ENCODE measurements around the gene NR5A2. TPM values are rescaled to one million over a fixed set of nuclear protein-coding genes. Genes with fewer than 3 reads are reported as not detected.

NR5A2 gene
- total and polyA plus RNA-seq, 10 of the 15 experiments (the other 5 are each of a cell fraction or from before 2014, with no cell fraction given): 0.02 to 0.60 (median 0.15) TPM; not detected in 1

DNA sequence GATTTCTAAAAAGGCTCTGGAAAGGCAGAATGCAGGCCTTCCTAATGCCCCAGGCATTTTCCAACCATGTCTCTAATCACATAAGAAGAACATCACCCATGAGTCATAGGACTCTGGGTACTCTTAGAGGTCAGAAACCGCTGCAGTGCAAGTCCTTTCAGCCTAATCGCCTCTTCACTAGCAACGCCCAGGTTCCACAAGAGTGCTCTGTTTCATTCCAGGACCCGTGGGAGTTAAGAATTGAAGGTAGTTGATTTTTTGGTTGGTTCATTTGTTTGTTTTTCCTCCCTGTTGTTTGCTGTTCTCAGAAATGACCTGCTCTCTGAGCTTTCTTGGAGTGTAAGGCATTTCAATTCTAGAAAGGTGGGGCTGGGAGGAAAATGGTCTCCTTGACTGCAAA lies 123.2 kb downstream of the NR5A2 start (continued):
- TF ChIP-seq, protein P1, sequence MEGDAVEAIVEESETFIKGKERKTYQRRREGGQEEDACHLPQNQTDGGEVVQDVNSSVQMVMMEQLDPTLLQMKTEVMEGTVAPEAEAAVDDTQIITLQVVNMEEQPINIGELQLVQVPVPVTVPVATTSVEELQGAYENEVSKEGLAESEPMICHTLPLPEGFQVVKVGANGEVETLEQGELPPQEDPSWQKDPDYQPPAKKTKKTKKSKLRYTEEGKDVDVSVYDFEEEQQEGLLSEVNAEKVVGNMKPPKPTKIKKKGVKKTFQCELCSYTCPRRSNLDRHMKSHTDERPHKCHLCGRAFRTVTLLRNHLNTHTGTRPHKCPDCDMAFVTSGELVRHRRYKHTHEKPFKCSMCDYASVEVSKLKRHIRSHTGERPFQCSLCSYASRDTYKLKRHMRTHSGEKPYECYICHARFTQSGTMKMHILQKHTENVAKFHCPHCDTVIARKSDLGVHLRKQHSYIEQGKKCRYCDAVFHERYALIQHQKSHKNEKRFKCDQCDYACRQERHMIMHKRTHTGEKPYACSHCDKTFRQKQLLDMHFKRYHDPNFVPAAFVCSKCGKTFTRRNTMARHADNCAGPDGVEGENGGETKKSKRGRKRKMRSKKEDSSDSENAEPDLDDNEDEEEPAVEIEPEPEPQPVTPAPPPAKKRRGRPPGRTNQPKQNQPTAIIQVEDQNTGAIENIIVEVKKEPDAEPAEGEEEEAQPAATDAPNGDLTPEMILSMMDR (IDR thresholded peaks at IDR 0.05 in 2 of 3, conservative IDR thresholded peaks at IDR 0.05 in 1 of 3; ENCODE audit: control insufficient read depth in 2 of 3, extremely low read depth in 1 of 3, insufficient read depth in 1 of 3, low read depth in 3 of 3, low read length in 3 of 3): no peak
- TF ChIP-seq, protein P2, sequence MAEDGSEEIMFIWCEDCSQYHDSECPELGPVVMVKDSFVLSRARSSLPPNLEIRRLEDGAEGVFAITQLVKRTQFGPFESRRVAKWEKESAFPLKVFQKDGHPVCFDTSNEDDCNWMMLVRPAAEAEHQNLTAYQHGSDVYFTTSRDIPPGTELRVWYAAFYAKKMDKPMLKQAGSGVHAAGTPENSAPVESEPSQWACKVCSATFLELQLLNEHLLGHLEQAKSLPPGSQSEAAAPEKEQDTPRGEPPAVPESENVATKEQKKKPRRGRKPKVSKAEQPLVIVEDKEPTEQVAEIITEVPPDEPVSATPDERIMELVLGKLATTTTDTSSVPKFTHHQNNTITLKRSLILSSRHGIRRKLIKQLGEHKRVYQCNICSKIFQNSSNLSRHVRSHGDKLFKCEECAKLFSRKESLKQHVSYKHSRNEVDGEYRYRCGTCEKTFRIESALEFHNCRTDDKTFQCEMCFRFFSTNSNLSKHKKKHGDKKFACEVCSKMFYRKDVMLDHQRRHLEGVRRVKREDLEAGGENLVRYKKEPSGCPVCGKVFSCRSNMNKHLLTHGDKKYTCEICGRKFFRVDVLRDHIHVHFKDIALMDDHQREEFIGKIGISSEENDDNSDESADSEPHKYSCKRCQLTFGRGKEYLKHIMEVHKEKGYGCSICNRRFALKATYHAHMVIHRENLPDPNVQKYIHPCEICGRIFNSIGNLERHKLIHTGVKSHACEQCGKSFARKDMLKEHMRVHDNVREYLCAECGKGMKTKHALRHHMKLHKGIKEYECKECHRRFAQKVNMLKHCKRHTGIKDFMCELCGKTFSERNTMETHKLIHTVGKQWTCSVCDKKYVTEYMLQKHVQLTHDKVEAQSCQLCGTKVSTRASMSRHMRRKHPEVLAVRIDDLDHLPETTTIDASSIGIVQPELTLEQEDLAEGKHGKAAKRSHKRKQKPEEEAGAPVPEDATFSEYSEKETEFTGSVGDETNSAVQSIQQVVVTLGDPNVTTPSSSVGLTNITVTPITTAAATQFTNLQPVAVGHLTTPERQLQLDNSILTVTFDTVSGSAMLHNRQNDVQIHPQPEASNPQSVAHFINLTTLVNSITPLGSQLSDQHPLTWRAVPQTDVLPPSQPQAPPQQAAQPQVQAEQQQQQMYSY (CRISPR knock-in tag; IDR thresholded peaks at IDR 0.05): no peak
- TF ChIP-seq SMAD5 (IDR thresholded peaks at IDR 0.05; ENCODE audit: low read depth) (no peak), POLR2A (IDR thresholded peaks at IDR 0.05; ENCODE audit: low read depth, low read length) (no peak), ZBTB33 (IDR thresholded peaks at IDR 0.05) (no peak), RAD21 (IDR thresholded peaks at IDR 0.05; ENCODE audit: insufficient read depth, low read depth, low read length) (0 out of 2 replicates have a peak, but pooled peaks have one; percentile 18)

Data from GM12878 (cell line).